GM10248 (cell line): ENCODE measurements around the gene HBE1.

Experiments
- CTCF ChIA-PET: fragments of 300-600 bp; sonication (Branson Sonifier 250); formaldehyde crosslinking; extraction: SDS; loops from one replicate; lab custom pipeline; 2021; ENCODE audit warnings: antibody characterized with exemption; lab: Yijun Ruan, JAX
- POLR2A ChIA-PET: fragments of 350-650 bp; sonication (Branson Sonifier 250); formaldehyde crosslinking; extraction: SDS; loops from one replicate; lab custom pipeline; 2020; ENCODE audit warnings: antibody characterized with exemption; lab: Yijun Ruan, JAX
- DNase-seq: peaks from one replicate; pipeline ENCODE4 v3.0.0; 2012; ENCODE audit errors: extremely low spot score
- TF ChIP-seq, protein P1 (sequence below): IDR thresholded peaks from 2 replicates; pipeline ENCODE4 v1.5.1; 2012; ENCODE audit warnings: mild to moderate bottlenecking, low read depth; ENCODE audit errors: extremely low read depth, missing control alignments, control extremely low read depth

Gene HBE1

DNA sequence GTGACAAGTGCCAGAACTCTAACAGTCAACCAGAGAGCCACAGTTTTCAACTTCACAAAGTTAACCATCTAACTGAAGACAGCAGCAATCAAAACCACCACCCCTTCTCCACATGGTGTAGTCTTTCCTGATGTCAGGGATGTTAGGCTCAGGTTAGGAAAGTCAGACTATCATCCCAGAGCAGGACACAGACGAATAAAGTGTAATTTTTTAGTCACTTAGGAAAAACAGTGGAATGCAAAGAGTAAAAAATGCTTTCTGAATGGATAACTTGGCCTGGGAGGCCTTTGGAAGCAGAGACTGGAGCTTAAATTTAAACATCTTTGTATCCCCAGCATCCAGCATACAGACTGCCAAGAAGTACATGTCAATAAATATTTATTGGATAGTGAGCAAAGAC is 16.6 kb upstream of the HBE1 start:
- POLR2A ChIA-PET, result no interaction called here
- TF ChIP-seq, protein P1, sequence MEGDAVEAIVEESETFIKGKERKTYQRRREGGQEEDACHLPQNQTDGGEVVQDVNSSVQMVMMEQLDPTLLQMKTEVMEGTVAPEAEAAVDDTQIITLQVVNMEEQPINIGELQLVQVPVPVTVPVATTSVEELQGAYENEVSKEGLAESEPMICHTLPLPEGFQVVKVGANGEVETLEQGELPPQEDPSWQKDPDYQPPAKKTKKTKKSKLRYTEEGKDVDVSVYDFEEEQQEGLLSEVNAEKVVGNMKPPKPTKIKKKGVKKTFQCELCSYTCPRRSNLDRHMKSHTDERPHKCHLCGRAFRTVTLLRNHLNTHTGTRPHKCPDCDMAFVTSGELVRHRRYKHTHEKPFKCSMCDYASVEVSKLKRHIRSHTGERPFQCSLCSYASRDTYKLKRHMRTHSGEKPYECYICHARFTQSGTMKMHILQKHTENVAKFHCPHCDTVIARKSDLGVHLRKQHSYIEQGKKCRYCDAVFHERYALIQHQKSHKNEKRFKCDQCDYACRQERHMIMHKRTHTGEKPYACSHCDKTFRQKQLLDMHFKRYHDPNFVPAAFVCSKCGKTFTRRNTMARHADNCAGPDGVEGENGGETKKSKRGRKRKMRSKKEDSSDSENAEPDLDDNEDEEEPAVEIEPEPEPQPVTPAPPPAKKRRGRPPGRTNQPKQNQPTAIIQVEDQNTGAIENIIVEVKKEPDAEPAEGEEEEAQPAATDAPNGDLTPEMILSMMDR, result no peak
- DNase-seq, result no peak
- CTCF ChIA-PET, result interaction anchor here (1.3 kb wide), 1 partner anchor 11 kb away, joined by 4 read pairs; no protein-coding TSS in a partner anchor

GRCh38 chr11:5285703-5286340 is 16.1 kb upstream of the HBE1 start:
- POLR2A ChIA-PET, result no interaction called here
- DNase-seq, result no peak
- CTCF ChIA-PET, result interaction anchor here (1.3 kb wide), 1 partner anchor 10 kb away, joined by 4 read pairs; no protein-coding TSS in a partner anchor
- TF ChIP-seq, protein P1, result no peak

DNA sequence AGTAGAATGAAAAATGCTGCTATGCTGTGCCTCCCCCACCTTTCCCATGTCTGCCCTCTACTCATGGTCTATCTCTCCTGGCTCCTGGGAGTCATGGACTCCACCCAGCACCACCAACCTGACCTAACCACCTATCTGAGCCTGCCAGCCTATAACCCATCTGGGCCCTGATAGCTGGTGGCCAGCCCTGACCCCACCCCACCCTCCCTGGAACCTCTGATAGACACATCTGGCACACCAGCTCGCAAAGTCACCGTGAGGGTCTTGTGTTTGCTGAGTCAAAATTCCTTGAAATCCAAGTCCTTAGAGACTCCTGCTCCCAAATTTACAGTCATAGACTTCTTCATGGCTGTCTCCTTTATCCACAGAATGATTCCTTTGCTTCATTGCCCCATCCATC is 14.9 kb upstream of the HBE1 start:
- no peak for DNase-seq
- CTCF ChIA-PET, result no interaction called here
- TF ChIP-seq, protein P1, result no peak
- POLR2A ChIA-PET, result no interaction called here

DNA sequence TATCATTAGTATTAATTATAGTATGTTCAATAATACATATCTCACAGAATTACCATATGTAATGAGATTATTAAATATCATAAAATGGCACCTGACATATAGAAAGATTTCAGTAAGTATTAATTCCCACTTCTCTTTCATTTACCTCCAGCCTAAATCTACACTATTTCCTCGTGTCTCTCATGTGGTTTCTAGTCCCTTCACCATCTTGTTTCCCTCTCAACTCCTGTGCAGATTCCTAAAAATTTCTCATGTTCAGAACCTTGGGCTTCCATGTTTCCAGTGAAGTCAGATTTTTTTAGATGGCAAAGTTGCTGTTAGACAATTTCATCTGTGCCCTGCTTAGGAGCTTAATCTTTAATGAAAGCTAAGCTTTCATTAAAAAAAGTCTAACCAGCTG is 14.1 kb upstream of the HBE1 start:
- TF ChIP-seq, protein P1, result no peak
- no peak for DNase-seq
- CTCF ChIA-PET, result no interaction called here
- POLR2A ChIA-PET, result no interaction called here

DNA sequence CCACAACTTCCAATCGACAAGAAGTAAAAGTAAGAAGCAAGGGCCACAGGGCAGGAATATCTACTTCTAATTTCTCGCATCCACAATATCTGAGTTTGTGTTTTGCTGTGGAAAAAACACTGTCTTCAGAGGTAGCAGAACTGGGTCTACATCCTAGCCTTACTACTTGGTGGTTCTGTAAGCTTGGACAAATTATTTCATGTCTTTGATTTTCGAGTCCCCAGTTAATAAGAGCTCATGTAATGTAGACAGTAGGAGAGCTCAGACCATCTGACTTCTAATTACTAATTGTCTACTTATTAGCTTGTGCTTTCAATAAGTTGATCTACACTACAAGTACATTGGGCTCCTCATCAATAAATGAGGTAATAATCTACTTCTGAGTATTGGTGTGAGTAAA is 13.3 kb upstream of the HBE1 start:
- no peak for DNase-seq
- ChIA-PET POLR2A (no interaction called here), CTCF (no interaction called here)
- TF ChIP-seq, protein P1, result no peak

DNA sequence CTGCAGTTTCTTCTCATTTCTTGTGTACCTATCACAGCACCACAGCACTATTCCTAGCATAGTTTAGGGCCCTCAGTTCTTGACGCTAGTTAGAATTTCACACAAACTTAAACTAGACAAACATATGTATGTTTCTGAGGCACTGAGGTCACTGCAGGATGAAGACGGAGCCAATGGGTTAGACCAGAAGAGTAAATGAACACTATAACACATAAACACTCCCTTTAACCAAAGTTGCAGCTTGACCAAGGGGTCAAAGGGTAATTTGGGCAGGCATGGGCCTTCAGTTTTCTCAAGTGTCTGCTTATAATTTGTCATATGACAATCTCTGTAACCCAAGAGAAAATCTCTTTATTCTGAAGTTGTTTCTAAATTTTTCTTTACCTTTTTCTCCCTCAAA is 12.9 kb upstream of the HBE1 start:
- TF ChIP-seq, protein P1, result no peak
- ChIA-PET CTCF (no interaction called here), POLR2A (no interaction called here)
- DNase-seq, result no peak
